PC-3 (cell line): Measurements from ENCODE around the gene SYTL1.

Experiments used
- CTCF ChIP-seq: fragments of 300-600 bp; sonication (generic); conservative IDR thresholded peaks from 2 replicates; pipeline ENCODE4 v1.5.1; 2017; ENCODE audit warnings: antibody characterized with exemption, low read depth, mild to moderate bottlenecking, low read length
- EZH2 ChIP-seq: fragments of 300-600 bp; sonication (generic); IDR thresholded peaks from one replicate; pipeline ENCODE4 v1.6.1; 2017; ENCODE audit warnings: antibody characterized with exemption, mild to moderate bottlenecking, low read length; ENCODE audit not compliant: unreplicated experiment

GRCh38 chr1:27394925-27395324, 53.1 kb downstream of the SYTL1 start:
- no peak for TF ChIP-seq CTCF
- no peak for TF ChIP-seq EZH2
